ENCODE measurements around the gene TEX26.

Gene TEX26

DNA sequence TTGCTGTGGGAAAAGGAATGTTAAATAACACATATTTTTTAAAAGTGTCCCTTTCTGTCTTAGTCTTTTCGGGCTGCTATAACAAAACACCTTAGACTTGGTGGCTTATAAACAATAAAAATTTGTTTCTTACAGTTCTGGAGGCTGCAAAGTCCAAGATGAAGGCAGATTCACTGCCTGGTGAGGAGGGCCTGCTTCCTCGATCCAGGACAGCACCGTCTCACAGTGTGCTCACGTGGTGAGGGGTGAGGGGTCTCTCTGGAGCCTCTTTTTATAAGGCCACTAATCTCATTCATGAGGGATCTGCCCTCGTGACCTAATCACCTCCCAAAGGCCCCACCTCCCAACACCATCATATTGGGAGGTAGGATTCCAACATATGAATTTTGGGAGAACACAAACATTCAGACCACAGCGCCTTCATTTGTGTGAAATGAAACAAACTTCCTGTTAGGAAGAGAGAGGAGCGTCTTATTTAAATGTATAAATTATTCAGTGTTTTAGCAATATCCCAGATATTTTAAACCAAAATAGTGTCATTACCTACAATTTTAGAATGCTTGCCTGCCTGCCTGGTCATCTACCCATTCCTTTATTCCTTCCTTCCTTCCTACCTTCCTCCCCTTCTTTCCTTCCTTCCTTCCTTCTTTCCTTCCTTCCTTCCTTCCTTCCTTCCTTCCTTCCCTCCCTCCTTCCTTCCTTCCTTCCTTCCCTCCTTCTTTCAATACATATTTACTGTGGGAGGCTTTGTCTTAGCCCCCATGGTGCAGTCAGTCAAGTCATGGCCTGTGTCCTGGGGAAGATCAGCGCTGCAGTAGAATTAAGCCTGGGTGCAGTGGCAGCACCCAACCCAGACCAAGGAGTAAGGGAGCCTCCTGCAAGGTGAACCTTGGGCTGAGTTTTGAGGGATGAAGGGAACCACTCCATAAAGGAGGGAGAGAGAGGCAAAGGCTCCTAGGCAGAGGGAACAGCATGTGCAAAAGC lies 84.2 kb downstream of the TEX26 start:
- no peak for DNase-seq

DNA sequence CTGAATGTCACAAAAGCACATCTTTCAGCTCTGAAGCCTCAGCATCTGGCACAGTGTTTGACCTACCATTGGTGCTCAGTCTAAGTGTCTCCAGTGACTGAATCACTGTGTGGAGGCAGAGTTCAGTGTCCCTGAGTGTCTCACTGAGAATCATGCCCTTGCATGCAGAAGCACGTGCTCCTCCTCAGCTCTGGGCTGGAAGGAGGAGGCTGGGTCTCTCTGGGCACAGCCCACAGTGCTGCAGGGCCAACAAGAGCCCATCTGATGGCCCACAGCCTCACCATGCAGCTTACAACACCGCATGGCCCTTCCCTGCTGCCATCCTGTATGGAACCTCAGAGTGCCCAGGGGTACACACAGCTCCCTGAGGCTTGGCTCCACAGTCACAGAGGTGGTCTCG lies 86.1 kb downstream of the TEX26 start:
- DNase-seq = no peak

DNA sequence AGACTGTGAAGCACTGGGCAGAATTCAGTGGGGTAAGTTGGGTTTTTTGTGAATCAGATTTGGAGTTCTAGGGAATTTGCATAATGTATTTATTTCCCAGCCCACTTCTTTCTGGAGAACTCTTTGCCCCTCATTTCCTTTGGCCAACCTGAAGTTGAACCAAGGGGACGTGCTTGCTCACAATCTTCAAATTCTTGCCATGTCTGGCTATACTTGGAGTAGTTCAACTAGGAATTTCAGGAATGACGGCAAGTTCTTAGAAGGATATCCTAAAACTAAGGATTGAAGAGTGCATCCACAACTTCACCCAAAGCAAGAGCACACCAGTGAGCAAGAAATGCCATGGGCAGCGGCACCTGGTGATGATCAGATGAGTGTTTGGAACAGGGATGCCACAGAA lies 88.5 kb downstream of the TEX26 start:
- DNase-seq = no peak

DNA sequence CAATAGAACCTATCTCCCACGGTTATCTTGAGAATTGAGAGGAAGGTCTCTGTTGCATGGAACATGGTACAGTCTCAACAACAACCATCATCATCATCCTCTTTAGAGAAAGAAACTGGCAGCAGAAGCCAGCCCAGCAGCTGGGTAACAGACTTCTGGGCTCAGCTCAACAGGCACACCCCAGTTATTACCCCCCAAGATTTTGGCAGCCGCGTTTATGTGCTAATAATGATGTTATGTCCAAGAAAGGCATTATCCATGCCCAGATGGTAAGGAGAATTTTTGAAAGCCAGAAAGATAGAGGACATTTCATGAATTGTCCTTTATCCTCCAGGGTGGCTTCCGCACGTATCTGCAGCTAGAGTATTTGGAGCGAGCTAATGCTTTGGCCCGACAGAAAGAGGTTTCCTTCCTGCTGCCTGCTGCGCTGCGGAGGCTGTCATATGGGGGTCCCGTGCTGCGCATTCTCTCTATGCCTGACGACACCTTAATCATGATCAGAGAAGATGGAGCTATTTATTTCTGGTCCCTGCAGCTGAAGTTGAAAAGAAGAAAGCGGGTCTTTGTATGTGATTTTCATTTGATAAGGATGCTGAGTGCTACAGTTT lies 89.9 kb downstream of the TEX26 start:
- DNase-seq = no peak

DNA sequence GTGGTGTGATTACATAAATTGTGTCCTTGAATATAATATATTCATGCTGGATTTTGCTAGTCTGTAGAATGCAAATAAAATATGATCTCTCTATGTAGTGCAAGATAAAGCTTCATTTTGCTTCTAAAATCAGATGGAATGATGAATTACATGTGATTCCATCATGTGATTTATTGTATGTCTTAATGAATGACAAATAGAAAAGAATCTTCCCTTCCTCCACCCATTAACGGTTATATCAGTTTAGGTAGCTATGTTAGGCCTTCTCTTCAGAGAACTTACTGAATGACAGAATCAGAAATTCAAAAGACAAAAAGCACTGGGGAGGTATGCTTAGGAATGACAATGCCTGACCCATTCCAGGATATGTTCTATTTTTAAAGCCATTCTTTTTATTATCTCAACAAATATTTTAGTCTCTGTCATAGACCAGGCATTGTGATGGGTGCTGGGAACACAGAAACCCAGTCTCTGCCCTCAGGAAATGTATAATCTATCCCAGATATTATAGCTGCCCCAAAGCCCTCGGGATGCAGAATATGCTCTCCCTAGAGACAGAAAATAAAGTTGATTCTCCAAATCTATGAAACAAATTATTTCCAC lies 90.6 kb downstream of the TEX26 start:
- DNase-seq = no peak

All from NCI-H748 treated with DMSO at 0.1 percent for 48 hours (cell line).